Smooth muscle cell (in vitro differentiated cells): ENCODE measurements around the gene SLN. TPM values are rescaled to one million over a fixed set of nuclear protein-coding genes. Genes with fewer than 3 reads are reported as not detected.

Source experiments
- DNase-seq: peaks from one replicate; lab custom pipeline; 2025; ENCODE audit not compliant: unreplicated experiment; lab: John Stamatoyannopoulos, UW
- H2AFZ ChIP-seq: fragments of 200-600 bp; sonication (generic); 2 replicates; pipeline ENCODE4 v1.6.0; 2016; ENCODE audit warnings: antibody characterized with exemption, low read depth, mild to moderate bottlenecking
- H3F3A ChIP-seq: fragments of 200-600 bp; sonication (generic); 2 replicates; pipeline ENCODE4 v1.6.0; 2017; ENCODE audit warnings: antibody characterized with exemption, low read depth
- H3K27ac ChIP-seq: fragments of 200-600 bp; sonication (generic); 2 replicates; pipeline ENCODE4 v1.5.1; 2016; ENCODE audit warnings: low read depth, mild to moderate bottlenecking
- H3K27me3 ChIP-seq: fragments of 200-600 bp; sonication (generic); 2 replicates; pipeline ENCODE4 v1.6.1; 2016; ENCODE audit warnings: low read depth, mild to moderate bottlenecking
- H3K36me3 ChIP-seq: fragments of 200-600 bp; sonication (generic); 2 replicates; pipeline ENCODE4 v1.5.1; 2016; ENCODE audit warnings: low read depth
- H3K4me1 ChIP-seq: fragments of 200-600 bp; sonication (generic); 2 replicates; pipeline ENCODE4 v1.5.1; 2016; ENCODE audit warnings: low read depth
- H3K4me2 ChIP-seq: fragments of 200-600 bp; sonication (generic); 2 replicates; pipeline ENCODE4 v1.6.0; 2016; ENCODE audit warnings: mild to moderate bottlenecking
- H3K4me3 ChIP-seq: fragments of 200-600 bp; sonication (generic); 2 replicates; pipeline ENCODE4 v1.5.1; 2016; ENCODE audit warnings: mild to moderate bottlenecking
- H3K79me2 ChIP-seq: fragments of 200-600 bp; sonication (generic); 2 replicates; pipeline ENCODE4 v1.6.0; 2016; ENCODE audit warnings: low read depth, mild to moderate bottlenecking
- H3K9ac ChIP-seq: fragments of 200-600 bp; sonication (generic); 2 replicates; pipeline ENCODE4 v1.6.0; 2016; ENCODE audit warnings: low read depth
- H3K9me3 ChIP-seq: fragments of 200-600 bp; sonication (generic); replicated peaks from 2 replicates; pipeline ENCODE4 v1.5.1; 2016; ENCODE audit warnings: low read depth
- H4K20me1 ChIP-seq: fragments of 200-600 bp; sonication (generic); 2 replicates; pipeline ENCODE4 v1.6.0; 2016; ENCODE audit warnings: low read depth
- WGBS: methylation state at CpG from one replicate; pipeline ENCODE4 v1.1.7; 2016; ENCODE audit warnings: low lambda C conversion rate; 5-methylcytosine and 5-hydroxymethylcytosine counted together
- polyA plus RNA-seq: library from polyadenylated mRNA; unstranded; fragments of >200 nt; fragmentation: Nextera tagmentation; extraction: Ambion mirVana; gene quantifications from 2 replicates; pipeline ENCODE4 v1.2.1, GENCODE V29; 2016
- total RNA-seq: library from RNA; depleted of rRNA; stranded (reverse); fragments of >200 nt; gene quantifications from 2 replicates; pipeline ENCODE4 v1.2.3, GENCODE V29; 2014
- TF ChIP-seq, protein P1 (sequence below): fragments of 200-600 bp; sonication (generic); IDR thresholded peaks from 2 replicates; pipeline ENCODE4 v1.5.1; 2017; ENCODE audit warnings: borderline replicate concordance, mild to moderate bottlenecking, antibody characterized with exemption; ENCODE audit not compliant: insufficient read depth, poor library complexity, severe bottlenecking

SLN gene
- total and polyA plus RNA-seq, 2 experiments from 2014 or later, result 0.82 TPM; not detected in 1

DNA sequence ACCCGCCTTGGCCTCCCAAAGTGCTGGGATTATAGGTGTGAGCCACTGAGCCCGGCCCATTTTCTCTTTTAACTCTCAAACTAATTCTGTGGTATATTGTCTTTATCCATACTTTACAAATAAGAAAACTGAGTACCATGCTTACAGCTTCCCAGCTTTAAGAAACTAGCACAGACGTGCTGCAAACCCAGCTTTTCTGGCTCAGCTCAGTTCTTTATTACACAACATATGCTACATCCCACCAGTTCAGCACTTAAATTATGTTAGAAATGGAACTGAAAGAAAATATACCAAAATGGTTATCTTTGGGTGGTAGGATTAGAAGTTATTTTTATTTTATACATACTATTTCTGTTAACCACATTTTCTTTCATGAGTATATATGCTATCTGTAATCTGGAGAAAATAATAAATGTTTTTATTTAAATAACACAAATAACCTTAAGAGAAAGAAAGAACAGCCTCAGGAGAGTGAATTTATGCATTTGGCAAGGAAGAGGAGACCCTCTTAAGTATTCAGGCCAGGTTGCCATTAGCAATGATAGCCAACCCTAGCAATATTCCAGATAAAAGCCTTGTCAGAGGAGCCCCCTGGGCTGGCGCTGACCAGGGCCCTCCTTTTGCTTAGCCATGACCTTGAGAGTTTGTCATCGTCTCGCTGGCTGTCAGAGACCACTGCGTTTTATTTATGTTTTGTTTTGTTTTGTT is 33.8 kb downstream of the SLN start:
- no peaks in the 10 kb centered on the region for H3K79me2 ChIP-seq
- no peaks in the 10 kb centered on the region for H4K20me1 ChIP-seq
- H3K36me3 ChIP-seq, result no peaks in the 10 kb centered on the region
- no peaks in the 10 kb centered on the region for H3F3A ChIP-seq
- H2AFZ ChIP-seq, result no peak overlapping the region
- DNase-seq, result no peak
- no peak overlapping the region for H3K4me3 ChIP-seq
- H3K27me3 ChIP-seq, result no peaks in the 10 kb centered on the region
- H3K9ac ChIP-seq, result no peak overlapping the region
- no peak overlapping the region for H3K4me2 ChIP-seq
- TF ChIP-seq, protein P1, sequence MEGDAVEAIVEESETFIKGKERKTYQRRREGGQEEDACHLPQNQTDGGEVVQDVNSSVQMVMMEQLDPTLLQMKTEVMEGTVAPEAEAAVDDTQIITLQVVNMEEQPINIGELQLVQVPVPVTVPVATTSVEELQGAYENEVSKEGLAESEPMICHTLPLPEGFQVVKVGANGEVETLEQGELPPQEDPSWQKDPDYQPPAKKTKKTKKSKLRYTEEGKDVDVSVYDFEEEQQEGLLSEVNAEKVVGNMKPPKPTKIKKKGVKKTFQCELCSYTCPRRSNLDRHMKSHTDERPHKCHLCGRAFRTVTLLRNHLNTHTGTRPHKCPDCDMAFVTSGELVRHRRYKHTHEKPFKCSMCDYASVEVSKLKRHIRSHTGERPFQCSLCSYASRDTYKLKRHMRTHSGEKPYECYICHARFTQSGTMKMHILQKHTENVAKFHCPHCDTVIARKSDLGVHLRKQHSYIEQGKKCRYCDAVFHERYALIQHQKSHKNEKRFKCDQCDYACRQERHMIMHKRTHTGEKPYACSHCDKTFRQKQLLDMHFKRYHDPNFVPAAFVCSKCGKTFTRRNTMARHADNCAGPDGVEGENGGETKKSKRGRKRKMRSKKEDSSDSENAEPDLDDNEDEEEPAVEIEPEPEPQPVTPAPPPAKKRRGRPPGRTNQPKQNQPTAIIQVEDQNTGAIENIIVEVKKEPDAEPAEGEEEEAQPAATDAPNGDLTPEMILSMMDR, result no peak
- H3K4me1 ChIP-seq, result no peaks in the 10 kb centered on the region
- 78% methylated on average over 7 of the region's 7 CpGs for WGBS
- H3K9me3 ChIP-seq, result no peaks in the 10 kb centered on the region
- H3K27ac ChIP-seq, result no peak overlapping the region

DNA sequence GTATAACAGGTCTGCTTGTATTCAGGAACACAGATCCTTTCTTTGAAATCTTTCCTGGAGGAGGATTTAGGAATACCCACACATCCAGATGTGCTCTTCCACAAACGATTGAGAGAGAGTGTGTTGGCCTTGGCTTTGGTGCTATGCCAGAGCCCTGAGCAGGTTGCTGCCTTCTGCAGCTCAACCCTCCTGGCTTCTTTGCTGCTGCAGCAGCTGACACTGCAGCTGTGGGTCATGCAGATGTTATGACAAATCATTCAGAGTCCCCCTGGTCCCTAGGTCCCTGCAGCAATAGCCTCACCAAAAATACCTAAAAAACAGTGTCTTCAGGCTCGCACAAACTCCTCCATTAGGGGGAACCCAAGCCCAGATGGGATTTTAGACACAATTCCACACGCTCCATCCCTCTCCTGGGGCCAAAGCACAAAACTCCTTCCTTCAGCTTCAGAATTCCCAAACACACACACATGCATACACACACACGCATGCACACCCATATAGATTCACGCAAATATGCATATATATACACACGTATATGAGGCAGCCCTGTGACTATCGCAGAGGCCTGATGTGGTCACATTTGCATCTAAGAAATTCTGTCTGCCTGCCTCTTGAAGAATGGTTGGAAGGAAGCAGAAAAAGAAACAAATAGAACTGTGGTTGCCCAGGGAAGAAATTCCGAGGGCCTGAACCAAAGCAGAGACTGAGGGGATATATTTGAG is 35.4 kb downstream of the SLN start:
- TF ChIP-seq, protein P1, result no peak
- no peak overlapping the region for H3K4me3 ChIP-seq
- H3K27me3 ChIP-seq, result no peaks in the 10 kb centered on the region
- no peak for DNase-seq
- H3F3A ChIP-seq, result no peaks in the 10 kb centered on the region
- 84% methylated on average over 8 of the region's 8 CpGs for WGBS
- H3K36me3 ChIP-seq, result no peaks in the 10 kb centered on the region
- H4K20me1 ChIP-seq, result no peaks in the 10 kb centered on the region
- H3K79me2 ChIP-seq, result no peaks in the 10 kb centered on the region
- H3K9me3 ChIP-seq, result no peaks in the 10 kb centered on the region
- no peak overlapping the region for H2AFZ ChIP-seq
- no peak overlapping the region for H3K9ac ChIP-seq
- H3K4me2 ChIP-seq, result no peak overlapping the region
- H3K4me1 ChIP-seq, result no peaks in the 10 kb centered on the region
- no peak overlapping the region for H3K27ac ChIP-seq

DNA sequence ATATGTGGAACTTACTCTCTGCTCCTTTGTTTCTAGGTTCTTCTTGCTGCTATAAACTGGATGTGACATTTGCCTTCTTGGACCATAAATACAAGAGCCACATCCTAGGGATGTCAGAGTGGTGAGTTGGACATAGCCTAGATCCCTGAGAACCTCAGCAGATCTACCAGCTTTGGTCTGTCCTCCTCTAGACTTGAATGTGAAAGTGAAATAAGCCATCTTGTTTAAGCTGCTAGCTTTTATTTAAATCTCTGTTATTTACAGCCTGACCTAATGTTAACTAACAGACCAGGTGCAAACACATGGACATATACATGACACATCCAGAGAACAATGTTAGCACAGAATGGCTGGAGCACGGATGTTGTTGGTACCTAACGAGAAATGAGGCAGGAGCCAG is 36.0 kb downstream of the SLN start:
- TF ChIP-seq, protein P1, result no peak
- no peak overlapping the region for H3K4me2 ChIP-seq

More for the DNA sequence above, 36.0 kb downstream of the SLN start:
- no peaks in the 10 kb centered on the region for H3K79me2 ChIP-seq
- no peak overlapping the region for H2AFZ ChIP-seq
- H3K36me3 ChIP-seq, result no peaks in the 10 kb centered on the region
- no peak overlapping the region for H3K9ac ChIP-seq
- no peaks in the 10 kb centered on the region for H4K20me1 ChIP-seq
- no peaks in the 10 kb centered on the region for H3K9me3 ChIP-seq
- no peaks in the 10 kb centered on the region for H3K4me1 ChIP-seq
- H3K27me3 ChIP-seq, result no peaks in the 10 kb centered on the region
- H3K27ac ChIP-seq, result no peak overlapping the region
- DNase-seq, result no peak
- WGBS, result 100% methylated on average over 2 of the region's 2 CpGs
- H3K4me3 ChIP-seq, result no peak overlapping the region
- H3F3A ChIP-seq, result no peaks in the 10 kb centered on the region
